Measurements from ENCODE around the gene PARD3B. TPM values are rescaled to one million over a fixed set of nuclear protein-coding genes. Genes with fewer than 3 reads are reported as not detected.

PARD3B gene
- total RNA-seq, 1 experiment from 2014 or later: 3.6 TPM

DNA sequence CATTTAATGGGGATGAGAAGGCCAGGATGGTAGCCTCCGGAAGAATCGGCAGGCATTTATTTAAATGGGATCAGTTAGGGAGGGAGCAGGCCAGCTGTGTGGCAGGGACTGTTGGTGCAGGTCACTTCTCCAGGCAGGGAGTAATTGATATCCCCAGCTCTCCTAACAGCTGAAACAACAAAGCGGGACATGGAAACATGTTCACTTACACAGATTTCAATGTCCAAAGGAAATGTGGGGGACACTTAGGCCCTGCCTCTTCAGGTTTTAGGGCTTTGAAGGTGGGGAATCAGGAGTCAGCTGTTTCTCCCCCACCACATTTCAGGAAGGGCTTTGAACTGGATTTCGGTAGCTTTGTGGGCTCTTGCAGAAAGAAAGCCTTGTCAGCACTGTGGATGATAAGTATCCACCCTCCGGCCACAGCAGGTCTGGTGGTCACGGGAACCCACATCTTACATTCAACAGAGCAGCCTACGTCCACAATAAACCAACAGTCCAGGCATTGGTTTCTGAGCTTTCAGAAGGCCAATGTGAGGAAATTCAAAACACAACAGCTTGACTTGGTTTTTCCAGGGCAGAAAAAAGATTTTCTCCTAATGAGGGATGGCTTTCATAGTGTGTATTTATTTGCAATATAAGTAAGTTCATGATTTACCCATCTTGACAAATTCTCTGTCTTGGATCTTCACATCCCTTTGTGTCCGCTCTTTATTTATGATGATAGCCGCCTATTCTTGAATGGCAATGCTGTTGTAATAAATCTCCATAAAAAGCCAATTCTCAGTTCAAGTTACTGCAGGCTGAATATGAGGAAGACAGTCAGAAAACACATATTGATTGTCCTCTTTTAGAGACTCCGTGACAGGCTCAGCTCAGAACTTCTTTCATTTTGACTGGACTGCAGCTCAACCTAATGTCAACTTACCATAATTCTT, 1040.4 kb downstream of the PARD3B start:
- intact Hi-C loops (cut with micrococcal nuclease; ENCODE audit: unreplicated experiment): no loop called here
- Histone ChIP-seq H3K27me3 (ENCODE audit: control insufficient read depth, insufficient read depth, low read length) (no peaks in the 10 kb centered on the region), H3K4me1 (ENCODE audit: control insufficient read depth, insufficient read depth, low read length) (no peaks in the 10 kb centered on the region), H3K36me3 (ENCODE audit: control insufficient read depth, insufficient read depth, low read length) (no peaks in the 10 kb centered on the region), H3K27ac (ENCODE audit: low read length) (no peak overlapping the region), H3K4me3 (ENCODE audit: low read depth in 2 of 2, low read length in 2 of 2) (no peak overlapping the region), H3K9me3 (ENCODE audit: control insufficient read depth, insufficient read depth, low read depth, low read length) (no peaks in the 10 kb centered on the region)
- DNase-seq (ENCODE audit: low read depth, low spot score) (no peak), ATAC-seq (no peak)
- in situ Hi-C loops (cut with HindIII; ENCODE audit: low pct_unique_long_range_greater_than_20kb, low sequenced_read_pairs): no loop called here
- ChIA-PET CTCF (no interaction called here), POLR2A (no interaction called here)
- no TSS peak for BruUV-seq (replicated peaks)
- TF ChIP-seq, protein P1, sequence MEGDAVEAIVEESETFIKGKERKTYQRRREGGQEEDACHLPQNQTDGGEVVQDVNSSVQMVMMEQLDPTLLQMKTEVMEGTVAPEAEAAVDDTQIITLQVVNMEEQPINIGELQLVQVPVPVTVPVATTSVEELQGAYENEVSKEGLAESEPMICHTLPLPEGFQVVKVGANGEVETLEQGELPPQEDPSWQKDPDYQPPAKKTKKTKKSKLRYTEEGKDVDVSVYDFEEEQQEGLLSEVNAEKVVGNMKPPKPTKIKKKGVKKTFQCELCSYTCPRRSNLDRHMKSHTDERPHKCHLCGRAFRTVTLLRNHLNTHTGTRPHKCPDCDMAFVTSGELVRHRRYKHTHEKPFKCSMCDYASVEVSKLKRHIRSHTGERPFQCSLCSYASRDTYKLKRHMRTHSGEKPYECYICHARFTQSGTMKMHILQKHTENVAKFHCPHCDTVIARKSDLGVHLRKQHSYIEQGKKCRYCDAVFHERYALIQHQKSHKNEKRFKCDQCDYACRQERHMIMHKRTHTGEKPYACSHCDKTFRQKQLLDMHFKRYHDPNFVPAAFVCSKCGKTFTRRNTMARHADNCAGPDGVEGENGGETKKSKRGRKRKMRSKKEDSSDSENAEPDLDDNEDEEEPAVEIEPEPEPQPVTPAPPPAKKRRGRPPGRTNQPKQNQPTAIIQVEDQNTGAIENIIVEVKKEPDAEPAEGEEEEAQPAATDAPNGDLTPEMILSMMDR (IDR thresholded peaks at IDR 0.05): no peak
- TF ChIP-seq TCF7L2 (IDR thresholded peaks at IDR 0.05; ENCODE audit: low read depth, low read length): no peak
- TF ChIP-seq, protein P2, sequence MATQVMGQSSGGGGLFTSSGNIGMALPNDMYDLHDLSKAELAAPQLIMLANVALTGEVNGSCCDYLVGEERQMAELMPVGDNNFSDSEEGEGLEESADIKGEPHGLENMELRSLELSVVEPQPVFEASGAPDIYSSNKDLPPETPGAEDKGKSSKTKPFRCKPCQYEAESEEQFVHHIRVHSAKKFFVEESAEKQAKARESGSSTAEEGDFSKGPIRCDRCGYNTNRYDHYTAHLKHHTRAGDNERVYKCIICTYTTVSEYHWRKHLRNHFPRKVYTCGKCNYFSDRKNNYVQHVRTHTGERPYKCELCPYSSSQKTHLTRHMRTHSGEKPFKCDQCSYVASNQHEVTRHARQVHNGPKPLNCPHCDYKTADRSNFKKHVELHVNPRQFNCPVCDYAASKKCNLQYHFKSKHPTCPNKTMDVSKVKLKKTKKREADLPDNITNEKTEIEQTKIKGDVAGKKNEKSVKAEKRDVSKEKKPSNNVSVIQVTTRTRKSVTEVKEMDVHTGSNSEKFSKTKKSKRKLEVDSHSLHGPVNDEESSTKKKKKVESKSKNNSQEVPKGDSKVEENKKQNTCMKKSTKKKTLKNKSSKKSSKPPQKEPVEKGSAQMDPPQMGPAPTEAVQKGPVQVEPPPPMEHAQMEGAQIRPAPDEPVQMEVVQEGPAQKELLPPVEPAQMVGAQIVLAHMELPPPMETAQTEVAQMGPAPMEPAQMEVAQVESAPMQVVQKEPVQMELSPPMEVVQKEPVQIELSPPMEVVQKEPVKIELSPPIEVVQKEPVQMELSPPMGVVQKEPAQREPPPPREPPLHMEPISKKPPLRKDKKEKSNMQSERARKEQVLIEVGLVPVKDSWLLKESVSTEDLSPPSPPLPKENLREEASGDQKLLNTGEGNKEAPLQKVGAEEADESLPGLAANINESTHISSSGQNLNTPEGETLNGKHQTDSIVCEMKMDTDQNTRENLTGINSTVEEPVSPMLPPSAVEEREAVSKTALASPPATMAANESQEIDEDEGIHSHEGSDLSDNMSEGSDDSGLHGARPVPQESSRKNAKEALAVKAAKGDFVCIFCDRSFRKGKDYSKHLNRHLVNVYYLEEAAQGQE (IDR thresholded peaks at IDR 0.05; ENCODE audit: insufficient read depth in 1 of 2, low read depth in 2 of 2, low read length in 1 of 2): no peak
- TF ChIP-seq POLR2AphosphoS5 (IDR thresholded peaks at IDR 0.05; ENCODE audit: low read depth, low read length): no peak
- TF ChIP-seq SIN3A (IDR thresholded peaks at IDR 0.05; ENCODE audit: borderline replicate concordance, insufficient read depth, low read depth, low read length): no peak

DNA sequence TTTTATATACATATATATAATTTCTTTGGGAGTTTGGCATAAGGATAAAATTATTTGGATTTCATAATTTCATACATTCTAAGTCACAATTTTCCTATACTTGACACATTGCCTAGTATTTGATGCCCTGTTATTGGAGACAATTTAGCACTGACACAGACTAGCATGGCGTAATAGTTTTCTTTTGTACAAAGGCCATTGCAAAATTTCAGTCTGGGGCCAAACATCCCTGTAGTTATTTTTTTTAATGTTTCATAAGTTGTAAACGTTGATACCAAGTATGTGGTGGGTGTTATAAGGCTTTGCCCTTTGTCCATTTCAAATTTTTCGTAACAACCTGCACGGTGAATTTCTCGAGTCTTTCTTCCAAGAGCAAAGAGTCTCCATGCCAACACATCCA, 1041.4 kb downstream of the PARD3B start:
- no peaks in the 10 kb centered on the region for H3K9me3 ChIP-seq (ENCODE audit: control insufficient read depth, insufficient read depth, low read depth, low read length)
- in situ Hi-C loops (cut with HindIII; ENCODE audit: low pct_unique_long_range_greater_than_20kb, low sequenced_read_pairs): no loop called here
- ATAC-seq (no peak), DNase-seq (ENCODE audit: low read depth, low spot score) (no peak)
- TF ChIP-seq, protein P1 (IDR thresholded peaks at IDR 0.05): no peak
- no peak for TF ChIP-seq SIN3A (IDR thresholded peaks at IDR 0.05; ENCODE audit: borderline replicate concordance, insufficient read depth, low read depth, low read length)
- no peak for TF ChIP-seq TCF7L2 (IDR thresholded peaks at IDR 0.05; ENCODE audit: low read depth, low read length)
- TF ChIP-seq POLR2AphosphoS5 (IDR thresholded peaks at IDR 0.05; ENCODE audit: low read depth, low read length): no peak
- TF ChIP-seq, protein P2 (IDR thresholded peaks at IDR 0.05; ENCODE audit: insufficient read depth in 1 of 2, low read depth in 2 of 2, low read length in 1 of 2): no peak
- no peak overlapping the region for H3K27ac ChIP-seq (ENCODE audit: low read length)
- no peaks in the 10 kb centered on the region for H3K27me3 ChIP-seq (ENCODE audit: control insufficient read depth, insufficient read depth, low read length)
- ChIA-PET CTCF (no interaction called here), POLR2A (no interaction called here)
- H3K4me1 ChIP-seq (ENCODE audit: control insufficient read depth, insufficient read depth, low read length): no peaks in the 10 kb centered on the region
- H3K4me3 ChIP-seq (ENCODE audit: low read depth in 2 of 2, low read length in 2 of 2): no peak overlapping the region
- intact Hi-C loops (cut with micrococcal nuclease; ENCODE audit: unreplicated experiment): no loop called here
- H3K36me3 ChIP-seq (ENCODE audit: control insufficient read depth, insufficient read depth, low read length): no peaks in the 10 kb centered on the region
- BruUV-seq (replicated peaks): no TSS peak

Data from Panc1 (cell line).